ENCODE results near the gene PTPRF.

- TF ChIP-seq MYC (IDR thresholded peaks at IDR 0.05; ENCODE audit: low read depth, low read length) (no peak), CTCF (IDR thresholded peaks at IDR 0.05; ENCODE audit: low read depth, low read length) (no peak)
These were observed 9.2 kb downstream of the PTPRF start for GRCh38 chr1:43539726-43540434.
